IMR-90 (cell line): ENCODE measurements around the gene METTL14. TPM values are rescaled to one million over a fixed set of nuclear protein-coding genes. Genes with fewer than 3 reads are reported as not detected.

Source experiments
- ATAC-seq: fragments of 200-7000 bp; cut with Tn5 transposase; 2 replicates; pipeline ENCODE4 v1.9.1; 2020; ENCODE audit warnings: low read depth, mild to moderate bottlenecking, moderate library complexity
- BruUV-seq: library from RNA; stranded (reverse); fragments of 400-500 nt; replicated peaks from 2 replicates; lab custom pipeline; 2021; lab: Mats Ljungman, UMichigan
- CTCF ChIA-PET: fragments of 300-600 bp; formaldehyde crosslinking; extraction: SDS; loops from one replicate; lab custom pipeline; 2021; ENCODE audit warnings: antibody characterized with exemption; lab: Yijun Ruan, JAX
- POLR2A ChIA-PET: fragments of 300-600 bp; sonication (Branson Sonifier 250); formaldehyde crosslinking; loops from one replicate; lab custom pipeline; 2022; ENCODE audit warnings: antibody characterized with exemption; ENCODE audit not compliant: unreplicated experiment; lab: Charles Lee
- DNase-seq: peaks from one replicate; pipeline ENCODE4 v3.0.0; 2013
- H2AFZ ChIP-seq: replicated peaks from 2 replicates; pipeline ENCODE3; 2013; ENCODE audit warnings: low read length, mild to moderate bottlenecking; ENCODE audit not compliant: poor library complexity
- H2AK5ac ChIP-seq: 2 replicates; pipeline ENCODE4 v1.6.1; 2013; ENCODE audit warnings: low read depth, low read length, inconsistent platforms
- H2AK9ac ChIP-seq: replicated peaks from 2 replicates; pipeline ENCODE3; 2013; ENCODE audit warnings: mild to moderate bottlenecking, low read depth, low read length, moderate library complexity; ENCODE audit not compliant: poor library complexity
- H2BK120ac ChIP-seq: 2 replicates; pipeline ENCODE4 v1.6.1; 2013; ENCODE audit warnings: low read depth, low read length, inconsistent platforms
- H2BK15ac ChIP-seq: 3 replicates; pipeline ENCODE4 v1.6.1; 2013; ENCODE audit warnings: low read depth, low read length, inconsistent platforms
- H2BK20ac ChIP-seq: 2 replicates; pipeline ENCODE4 v1.6.1; 2013; ENCODE audit warnings: low read depth, mild to moderate bottlenecking, inconsistent platforms, low read length, moderate library complexity
- H2BK5ac ChIP-seq: 2 replicates; pipeline ENCODE4 v1.6.1; 2013; ENCODE audit warnings: mild to moderate bottlenecking, low read depth, low read length, inconsistent platforms; ENCODE audit not compliant: poor library complexity, severe bottlenecking
- H3K14ac ChIP-seq: replicated peaks from 2 replicates; pipeline ENCODE4 v1.6.1; 2013; ENCODE audit warnings: low read depth, low read length, inconsistent platforms
- H3K18ac ChIP-seq: 2 replicates; pipeline ENCODE4 v1.6.1; 2013; ENCODE audit warnings: low read depth, low read length, control low read depth
- H3K23ac ChIP-seq: 2 replicates; pipeline ENCODE4 v1.6.1; 2013; ENCODE audit warnings: low read depth, low read length, inconsistent platforms
- H3K27ac ChIP-seq: 2 replicates; pipeline ENCODE4 v1.5.1; 2013; ENCODE audit warnings: mild to moderate bottlenecking, control low read depth, low read length; ENCODE audit not compliant: insufficient read depth
- H3K27me3 ChIP-seq: 2 replicates; pipeline ENCODE4 v1.6.1; 2013; ENCODE audit warnings: low read length; ENCODE audit not compliant: control insufficient read depth, insufficient read depth
- H3K36me3 ChIP-seq: 2 replicates; pipeline ENCODE4 v1.6.1; 2013; ENCODE audit warnings: low read length, mixed read lengths; ENCODE audit not compliant: control insufficient read depth, insufficient read depth
- H3K4ac ChIP-seq: 2 replicates; pipeline ENCODE4 v1.6.1; 2013; ENCODE audit warnings: low read depth, low read length, inconsistent platforms
- H3K4me1 ChIP-seq: 2 replicates; pipeline ENCODE4 v1.6.1; 2013; ENCODE audit warnings: low read length, mixed read lengths; ENCODE audit not compliant: control insufficient read depth, insufficient read depth
- H3K4me2 ChIP-seq: 2 replicates; pipeline ENCODE4 v1.6.1; 2013; ENCODE audit warnings: low read depth, mild to moderate bottlenecking, control low read depth, low read length, moderate library complexity
- H3K4me3 ChIP-seq: 2 replicates; pipeline ENCODE4 v1.5.1; 2013; ENCODE audit warnings: low read depth, mild to moderate bottlenecking, control low read depth, low read length, moderate library complexity; ENCODE audit not compliant: insufficient read depth
- H3K56ac ChIP-seq: 2 replicates; pipeline ENCODE4 v1.6.1; 2013; ENCODE audit warnings: low read length, inconsistent platforms; ENCODE audit not compliant: insufficient read depth; ENCODE audit errors: extremely low read depth
- H3K79me1 ChIP-seq, 2 experiments: 2 replicates each; pipeline ENCODE4 v1.6.1; 2013; ENCODE audit warnings: low read length in 2 of 2, inconsistent platforms in 1 of 2, low read depth in 1 of 2
- H3K9ac ChIP-seq: 2 replicates; pipeline ENCODE4 v1.6.1; 2013; ENCODE audit warnings: low read depth, low read length, control low read depth
- H3K9me1 ChIP-seq: 2 replicates; pipeline ENCODE4 v1.6.1; 2013; ENCODE audit warnings: low read length, inconsistent platforms; ENCODE audit not compliant: insufficient read depth
- H3K9me3 ChIP-seq: 2 replicates; pipeline ENCODE4 v1.6.1; 2013; ENCODE audit warnings: low read length; ENCODE audit not compliant: control insufficient read depth, insufficient read depth
- H4K20me1 ChIP-seq: 2 replicates; pipeline ENCODE4 v1.6.1; 2013; ENCODE audit warnings: low read length, inconsistent platforms; ENCODE audit not compliant: insufficient read depth
- H4K5ac ChIP-seq: 2 replicates; pipeline ENCODE4 v1.6.1; 2013; ENCODE audit warnings: mild to moderate bottlenecking, low read depth, low read length, control low read depth
- H4K8ac ChIP-seq, 2 experiments: 2 replicates each; pipeline ENCODE4 v1.6.1; 2013; ENCODE audit warnings: low read depth in 2 of 2, low read length in 2 of 2, control low read depth in 1 of 2, inconsistent platforms in 1 of 2
- H4K91ac ChIP-seq: 2 replicates; pipeline ENCODE4 v1.6.1; 2013; ENCODE audit warnings: low read depth, low read length, inconsistent platforms; ENCODE audit not compliant: insufficient read depth
- CEBPB ChIP-seq: IDR thresholded peaks from 2 replicates; pipeline ENCODE4 v1.6.1; 2012; ENCODE audit warnings: low read depth, low read length, improper control_type of control experiment
- CHD1 ChIP-seq: IDR thresholded peaks from 2 replicates; pipeline ENCODE4 v1.6.1; 2012; ENCODE audit warnings: low read depth, low read length, improper control_type of control experiment
- CTCF ChIP-seq: conservative IDR thresholded peaks from 2 replicates; pipeline ENCODE4 v1.5.1; 2012; ENCODE audit warnings: mild to moderate bottlenecking, low read depth, low read length, improper control_type of control experiment
- FOS ChIP-seq: fragments of 150-350 bp; IDR thresholded peaks from 2 replicates; pipeline ENCODE4 v1.6.1; 2016; ENCODE audit warnings: low read depth, low read length
- MAFK ChIP-seq: IDR thresholded peaks from 2 replicates; pipeline ENCODE4 v1.6.1; 2012; ENCODE audit warnings: low read depth, low read length, improper control_type of control experiment
- MAZ ChIP-seq: IDR thresholded peaks from 2 replicates; pipeline ENCODE4 v1.6.1; 2012; ENCODE audit warnings: low read depth, mild to moderate bottlenecking, low read length, improper control_type of control experiment, moderate library complexity, borderline replicate concordance
- MXI1 ChIP-seq: IDR thresholded peaks from 2 replicates; pipeline ENCODE4 v1.6.1; 2012; ENCODE audit warnings: low read depth, mild to moderate bottlenecking, low read length, moderate library complexity, borderline replicate concordance
- NFE2L2 ChIP-seq: fragments of 150-350 bp; IDR thresholded peaks from 2 replicates; pipeline ENCODE4 v1.6.1; 2016; ENCODE audit warnings: low read depth, mild to moderate bottlenecking, low read length
- POLR2A ChIP-seq: IDR thresholded peaks from 2 replicates; pipeline ENCODE4 v1.6.1; 2012; ENCODE audit warnings: mild to moderate bottlenecking, low read depth, low read length
- RCOR1 ChIP-seq: IDR thresholded peaks from 2 replicates; pipeline ENCODE4 v1.6.1; 2012; ENCODE audit warnings: mild to moderate bottlenecking, low read length, improper control_type of control experiment; ENCODE audit not compliant: insufficient replicate concordance
- RFX5 ChIP-seq: IDR thresholded peaks from 2 replicates; pipeline ENCODE4 v1.8.0; 2012; ENCODE audit warnings: low read depth, mild to moderate bottlenecking, low read length, moderate library complexity
- SMC3 ChIP-seq: fragments of 150-350 bp; IDR thresholded peaks from 2 replicates; pipeline ENCODE4 v1.6.1; 2016; ENCODE audit warnings: low read depth, mild to moderate bottlenecking, antibody characterized with exemption, low read length, moderate library complexity
- USF2 ChIP-seq: fragments of 150-350 bp; IDR thresholded peaks from 2 replicates; pipeline ENCODE4 v1.6.1; 2017; ENCODE audit warnings: mild to moderate bottlenecking, antibody characterized with exemption, low read length, low read depth
- WGBS, 2 experiments: methylation state at CpG; one replicate each; pipeline versions ENCODE4 v1.1.5 to v1.1.7; 2013; ENCODE audit warnings: missing lambda C conversion rate in 2 of 2; ENCODE audit not compliant: insufficient read length in 1 of 2; ENCODE audit errors: extremely low coverage in 2 of 2; 5-methylcytosine and 5-hydroxymethylcytosine counted together
- dilution Hi-C: fragments of 300-500 bp; cut with HindIII; formaldehyde crosslinking; loops from one replicate; pipeline ENCODE4 v1.14.3; 2018; ENCODE audit warnings: low sequenced_read_pairs; ENCODE audit not compliant: unreplicated experiment
- in situ Hi-C: fragments of 300-500 bp; cut with MboI; formaldehyde crosslinking; loops from 3 replicates; pipeline ENCODE4 v1.14.3; 2019; ENCODE audit warnings: low sequenced_read_pairs, inconsistent platforms, mixed read lengths
- intact Hi-C: fragments of 100-400 bp; cut with micrococcal nuclease; formaldehyde crosslinking; loops from 2 replicates; pipeline ENCODE4 v1.10.0; 2022
- polyA plus RNA-seq, 3 experiments: library from polyadenylated mRNA; depleted of rRNA; stranded (reverse); fragments of >200 nt; gene quantifications; 2 replicates each; pipeline ENCODE4 v1.2.3, GENCODE V29; 2012; ENCODE audit warnings: low replicate concordance in 1 of 3
- total RNA-seq: library from RNA; depleted of rRNA; stranded (reverse); fragments of >200 nt; gene quantifications from 2 replicates; pipeline ENCODE4 v1.2.3, GENCODE V29; 2012
- TF ChIP-seq, protein P1 (sequence below): fragments of 150-350 bp; IDR thresholded peaks from 2 replicates; pipeline ENCODE4 v1.6.1; 2016; ENCODE audit warnings: low read depth, mild to moderate bottlenecking, low read length, moderate library complexity, borderline replicate concordance

The METTL14 gene
- total and polyA plus RNA-seq, 2 of the 4 experiments (the other 2 are of a cell fraction) = 5.0 to 9.3 TPM

DNA sequence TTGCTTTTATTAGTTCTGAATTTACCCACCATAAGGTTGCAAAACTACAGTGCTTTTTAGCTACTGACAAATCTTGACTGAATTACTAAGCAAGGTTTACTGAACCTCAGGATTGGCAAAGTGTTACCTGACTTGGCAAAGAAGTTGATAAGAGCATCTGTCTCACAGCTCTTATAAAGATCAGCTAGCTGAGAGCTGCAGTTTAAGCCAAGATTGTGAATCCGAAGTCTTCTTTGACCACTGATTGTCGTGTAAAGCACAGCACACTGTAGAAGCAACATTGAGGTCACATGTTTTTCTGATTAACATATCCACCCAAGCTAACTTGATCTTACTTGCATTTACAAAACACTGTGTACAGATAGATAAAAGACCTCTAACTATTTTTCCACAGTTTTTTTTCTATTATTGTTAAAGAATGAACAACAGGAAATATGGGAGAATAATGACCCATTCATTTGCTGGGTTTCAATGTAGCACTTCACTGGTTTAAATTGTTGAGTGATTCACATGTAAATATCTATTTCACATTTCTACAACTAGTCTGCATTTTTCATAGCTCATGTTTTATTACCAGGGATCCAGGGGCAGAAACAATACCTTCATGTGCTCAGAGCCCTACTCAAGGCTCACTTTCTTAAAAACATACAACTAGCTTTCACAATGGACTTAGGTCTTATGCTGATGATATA lies 54.0 kb downstream of the METTL14 start:
- H3K27me3 ChIP-seq = no peaks in the 10 kb centered on the region
- ChIA-PET CTCF (interaction anchor here (0.7 kb wide), 1 partner anchor 32 kb away, joined by 3 read pairs; no protein-coding TSS in a partner anchor), POLR2A (no interaction called here)
- no peak overlapping the region for H4K5ac ChIP-seq
- WGBS, 2 experiments = no CpG with 5 or more reads among the region's 2 CpGs
- H3K4me2 ChIP-seq = no peak overlapping the region
- dilution Hi-C loops (no loop called here), in situ Hi-C loops (no loop called here), intact Hi-C loops (no loop called here)
- TF ChIP-seq POLR2A (no peak), RCOR1 (no peak), RFX5 (no peak), NFE2L2 (no peak), CEBPB (no peak), MAZ (no peak), CTCF (no peak), CHD1 (no peak), MXI1 (no peak), SMC3 (no peak), USF2 (no peak), FOS (no peak), MAFK (no peak)
- TF ChIP-seq, protein P1, sequence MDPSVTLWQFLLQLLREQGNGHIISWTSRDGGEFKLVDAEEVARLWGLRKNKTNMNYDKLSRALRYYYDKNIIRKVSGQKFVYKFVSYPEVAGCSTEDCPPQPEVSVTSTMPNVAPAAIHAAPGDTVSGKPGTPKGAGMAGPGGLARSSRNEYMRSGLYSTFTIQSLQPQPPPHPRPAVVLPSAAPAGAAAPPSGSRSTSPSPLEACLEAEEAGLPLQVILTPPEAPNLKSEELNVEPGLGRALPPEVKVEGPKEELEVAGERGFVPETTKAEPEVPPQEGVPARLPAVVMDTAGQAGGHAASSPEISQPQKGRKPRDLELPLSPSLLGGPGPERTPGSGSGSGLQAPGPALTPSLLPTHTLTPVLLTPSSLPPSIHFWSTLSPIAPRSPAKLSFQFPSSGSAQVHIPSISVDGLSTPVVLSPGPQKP = no peak
- H4K91ac ChIP-seq = no peak overlapping the region
- H2BK20ac ChIP-seq = no peak overlapping the region
- H3K23ac ChIP-seq = no peak overlapping the region
- no peak; the same call in 1 of the 2 replicates for ATAC-seq
- H3K9ac ChIP-seq = no peak overlapping the region
- no peak overlapping the region for H2BK15ac ChIP-seq
- H3K18ac ChIP-seq = peak overlapping the region; percentile 29; the same call in 1 of the 2 replicates
- no peak overlapping the region for H3K56ac ChIP-seq
- H4K8ac ChIP-seq = no peak overlapping the region
- H3K79me1 ChIP-seq = peaks cover 24 to 44% of the 10 kb centered on the region in 2 experiments
- no peak overlapping the region for H3K27ac ChIP-seq
- H3K9me1 ChIP-seq = 0 out of 2 replicates have a peak, but pooled peaks cover 1% of the 10 kb centered on the region
- H3K14ac ChIP-seq = no peak overlapping the region
- peak overlapping the region; percentile 37 for H2BK5ac ChIP-seq
- no peak overlapping the region for H2AFZ ChIP-seq
- BruUV-seq = no TSS peak
- no peak overlapping the region for H2AK5ac ChIP-seq
- no peaks in the 10 kb centered on the region for H3K9me3 ChIP-seq
- H2BK120ac ChIP-seq = no peak overlapping the region
- H2AK9ac ChIP-seq = no peak overlapping the region
- H4K20me1 ChIP-seq = peaks cover 15% of the 10 kb centered on the region; the same call in 1 of the 2 replicates
- DNase-seq = no peak
- H3K4ac ChIP-seq = no peak overlapping the region
- peaks cover 50% of the 10 kb centered on the region for H3K36me3 ChIP-seq
- peaks cover 17% of the 10 kb centered on the region for H3K4me1 ChIP-seq
- no peak overlapping the region for H3K4me3 ChIP-seq
